Measurements from ENCODE around the gene TGFA.

TGFA gene

DNA sequence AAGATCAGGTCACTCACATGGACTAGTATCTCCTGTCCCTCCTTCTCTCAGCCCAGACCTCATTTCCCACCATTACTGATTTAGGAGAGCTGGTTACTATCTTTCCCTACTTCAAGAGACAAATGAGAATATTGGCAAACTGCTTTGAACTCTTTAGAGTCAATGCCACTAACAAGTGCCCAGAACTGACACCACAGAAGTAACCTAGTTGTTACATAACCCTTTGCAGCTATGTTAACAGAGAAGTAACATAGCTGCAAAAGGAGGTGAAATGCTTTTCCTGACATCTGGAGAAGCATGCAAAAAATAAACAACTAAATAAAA is 30.0 kb downstream of the TGFA start:
- H3K4me3 ChIP-seq (replicated peaks in 1 of 2; ENCODE audit: low read depth in 2 of 2, low read length in 2 of 2), result no peak overlapping the region
- TF ChIP-seq, protein P1, sequence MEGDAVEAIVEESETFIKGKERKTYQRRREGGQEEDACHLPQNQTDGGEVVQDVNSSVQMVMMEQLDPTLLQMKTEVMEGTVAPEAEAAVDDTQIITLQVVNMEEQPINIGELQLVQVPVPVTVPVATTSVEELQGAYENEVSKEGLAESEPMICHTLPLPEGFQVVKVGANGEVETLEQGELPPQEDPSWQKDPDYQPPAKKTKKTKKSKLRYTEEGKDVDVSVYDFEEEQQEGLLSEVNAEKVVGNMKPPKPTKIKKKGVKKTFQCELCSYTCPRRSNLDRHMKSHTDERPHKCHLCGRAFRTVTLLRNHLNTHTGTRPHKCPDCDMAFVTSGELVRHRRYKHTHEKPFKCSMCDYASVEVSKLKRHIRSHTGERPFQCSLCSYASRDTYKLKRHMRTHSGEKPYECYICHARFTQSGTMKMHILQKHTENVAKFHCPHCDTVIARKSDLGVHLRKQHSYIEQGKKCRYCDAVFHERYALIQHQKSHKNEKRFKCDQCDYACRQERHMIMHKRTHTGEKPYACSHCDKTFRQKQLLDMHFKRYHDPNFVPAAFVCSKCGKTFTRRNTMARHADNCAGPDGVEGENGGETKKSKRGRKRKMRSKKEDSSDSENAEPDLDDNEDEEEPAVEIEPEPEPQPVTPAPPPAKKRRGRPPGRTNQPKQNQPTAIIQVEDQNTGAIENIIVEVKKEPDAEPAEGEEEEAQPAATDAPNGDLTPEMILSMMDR (IDR thresholded peaks at IDR 0.05; ENCODE audit: low read depth, low read length), result no peak
- no peak for DNase-seq (ENCODE audit: low read depth in 2 of 2)

GRCh38 chr2:70522627-70523026 is 31.0 kb downstream of the TGFA start:
- TF ChIP-seq, protein P1 (IDR thresholded peaks at IDR 0.05; ENCODE audit: low read depth, low read length), result no peak
- no peak overlapping the region for H3K4me3 ChIP-seq (replicated peaks in 1 of 2; ENCODE audit: low read depth in 2 of 2, low read length in 2 of 2)
- no peak for DNase-seq (ENCODE audit: low read depth in 2 of 2)

GRCh38 chr2:70520825-70521224 is 32.8 kb downstream of the TGFA start:
- no peak overlapping the region for H3K4me3 ChIP-seq (replicated peaks in 1 of 2; ENCODE audit: low read depth in 2 of 2, low read length in 2 of 2)
- TF ChIP-seq, protein P1 (IDR thresholded peaks at IDR 0.05; ENCODE audit: low read depth, low read length), result no peak
- no peak for DNase-seq (ENCODE audit: low read depth in 2 of 2)

DNA sequence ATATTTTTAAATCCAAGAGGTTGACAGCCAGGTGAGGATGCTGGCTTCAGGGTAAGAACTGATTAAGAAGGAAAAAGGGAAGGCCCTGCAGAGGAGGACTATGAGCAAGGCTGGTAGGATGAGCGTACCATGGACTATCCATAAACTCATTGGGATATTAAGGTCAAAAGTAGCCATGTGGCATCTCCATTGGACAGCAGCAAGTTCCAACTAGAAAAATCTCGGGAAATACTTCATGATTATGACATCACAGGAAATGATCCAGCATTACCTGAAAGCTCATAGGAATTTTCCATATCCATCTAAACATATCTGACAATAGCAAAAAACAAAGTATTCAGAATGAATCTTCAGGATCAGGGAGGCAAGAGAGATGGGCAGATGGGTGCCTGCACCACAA is 34.2 kb downstream of the TGFA start:
- H3K4me3 ChIP-seq (replicated peaks in 1 of 2; ENCODE audit: low read depth in 2 of 2, low read length in 2 of 2), result no peak overlapping the region
- TF ChIP-seq, protein P1 (IDR thresholded peaks at IDR 0.05; ENCODE audit: low read depth, low read length), result no peak
- DNase-seq (ENCODE audit: low read depth in 2 of 2), result no peak

GRCh38 chr2:70518557-70518956 is 35.1 kb downstream of the TGFA start:
- TF ChIP-seq, protein P1 (IDR thresholded peaks at IDR 0.05; ENCODE audit: low read depth, low read length), result no peak

DNA sequence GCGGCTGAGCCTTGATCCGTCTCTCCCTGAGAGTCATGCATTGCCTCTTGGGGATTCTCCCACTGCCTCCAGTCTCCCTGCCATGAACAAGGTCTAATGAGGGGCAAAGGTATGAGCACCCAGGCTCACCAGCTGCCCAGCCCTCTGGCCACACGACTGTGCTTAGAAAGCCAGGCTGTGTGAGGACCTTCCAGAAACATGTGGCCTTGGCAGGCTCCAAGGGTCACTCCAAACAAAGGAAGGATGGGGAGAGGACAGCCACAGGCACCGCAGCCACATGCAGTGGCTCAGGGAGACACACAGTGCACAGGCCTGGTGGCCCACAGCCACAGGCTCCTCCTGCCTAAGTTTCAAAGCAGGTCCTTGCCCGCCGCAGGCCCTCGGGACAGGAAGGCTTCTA is 35.8 kb downstream of the TGFA start:
- TF ChIP-seq, protein P1 (IDR thresholded peaks at IDR 0.05; ENCODE audit: low read depth, low read length), result no peak
- no peak overlapping the region for H3K4me3 ChIP-seq (replicated peaks in 1 of 2; ENCODE audit: low read depth in 2 of 2, low read length in 2 of 2)
- DNase-seq (ENCODE audit: low read depth in 2 of 2), result no peak

More at GRCh38 chr2:70518557-70518956, 35.1 kb downstream of the TGFA start:
- DNase-seq (ENCODE audit: low read depth in 2 of 2), result no peak
- H3K4me3 ChIP-seq (replicated peaks in 1 of 2; ENCODE audit: low read depth in 2 of 2, low read length in 2 of 2), result no peak overlapping the region

- DNase-seq (ENCODE audit: low read depth in 2 of 2), result no peak
- TF ChIP-seq, protein P1 (IDR thresholded peaks at IDR 0.05; ENCODE audit: low read depth, low read length), result no peak
- no peak overlapping the region for H3K4me3 ChIP-seq (replicated peaks in 1 of 2; ENCODE audit: low read depth in 2 of 2, low read length in 2 of 2)
These were observed 37.0 kb downstream of the TGFA start for GRCh38 chr2:70516596-70516995.
